Measurements from ENCODE around the gene PYCARD.

Gene PYCARD

GRCh38 chr16:31194898-31195297 is 7.7 kb downstream of the PYCARD start:
- TF ChIP-seq CTCF (IDR thresholded peaks at IDR 0.05; ENCODE audit: insufficient read depth, low read depth, low read length, missing control alignments) = no peak
- H3K4me3 ChIP-seq (ENCODE audit: low read length) = no peak overlapping the region
- DNase-seq (ENCODE audit: low read depth) = no peak

- no peak for TF ChIP-seq CTCF (IDR thresholded peaks at IDR 0.05; ENCODE audit: insufficient read depth, low read depth, low read length, missing control alignments)
- no peak overlapping the region for H3K4me3 ChIP-seq (ENCODE audit: low read length)
- no peak for DNase-seq (ENCODE audit: low read depth)
These were observed 8.7 kb downstream of the PYCARD start for GRCh38 chr16:31193874-31194273.

- DNase-seq (ENCODE audit: low read depth) = no peak
- no peak for TF ChIP-seq CTCF (IDR thresholded peaks at IDR 0.05; ENCODE audit: insufficient read depth, low read depth, low read length, missing control alignments)
These were observed 9.5 kb downstream of the PYCARD start for GRCh38 chr16:31192856-31193642.

GRCh38 chr16:31191697-31192428 is 10.7 kb downstream of the PYCARD start:
- no peak for DNase-seq (ENCODE audit: low read depth)
- no peak for TF ChIP-seq CTCF (IDR thresholded peaks at IDR 0.05; ENCODE audit: insufficient read depth, low read depth, low read length, missing control alignments)
- H3K4me3 ChIP-seq (ENCODE audit: low read length) = no peak overlapping the region

More at GRCh38 chr16:31192856-31193642, 9.5 kb downstream of the PYCARD start:
- no peak overlapping the region for H3K4me3 ChIP-seq (ENCODE audit: low read length)

- no peak for TF ChIP-seq CTCF (IDR thresholded peaks at IDR 0.05; ENCODE audit: insufficient read depth, low read depth, low read length, missing control alignments)
- no peak for DNase-seq (ENCODE audit: low read depth)
- H3K4me3 ChIP-seq (ENCODE audit: low read length) = no peak overlapping the region
These were observed 11.6 kb downstream of the PYCARD start for GRCh38 chr16:31190818-31191444.

GRCh38 chr16:31190061-31190460 is 12.5 kb downstream of the PYCARD start:
- H3K4me3 ChIP-seq (ENCODE audit: low read length) = no peak overlapping the region
- DNase-seq (ENCODE audit: low read depth) = no peak
- no peak for TF ChIP-seq CTCF (IDR thresholded peaks at IDR 0.05; ENCODE audit: insufficient read depth, low read depth, low read length, missing control alignments)
